Measurements from ENCODE around the gene GRB10.

Gene GRB10

DNA sequence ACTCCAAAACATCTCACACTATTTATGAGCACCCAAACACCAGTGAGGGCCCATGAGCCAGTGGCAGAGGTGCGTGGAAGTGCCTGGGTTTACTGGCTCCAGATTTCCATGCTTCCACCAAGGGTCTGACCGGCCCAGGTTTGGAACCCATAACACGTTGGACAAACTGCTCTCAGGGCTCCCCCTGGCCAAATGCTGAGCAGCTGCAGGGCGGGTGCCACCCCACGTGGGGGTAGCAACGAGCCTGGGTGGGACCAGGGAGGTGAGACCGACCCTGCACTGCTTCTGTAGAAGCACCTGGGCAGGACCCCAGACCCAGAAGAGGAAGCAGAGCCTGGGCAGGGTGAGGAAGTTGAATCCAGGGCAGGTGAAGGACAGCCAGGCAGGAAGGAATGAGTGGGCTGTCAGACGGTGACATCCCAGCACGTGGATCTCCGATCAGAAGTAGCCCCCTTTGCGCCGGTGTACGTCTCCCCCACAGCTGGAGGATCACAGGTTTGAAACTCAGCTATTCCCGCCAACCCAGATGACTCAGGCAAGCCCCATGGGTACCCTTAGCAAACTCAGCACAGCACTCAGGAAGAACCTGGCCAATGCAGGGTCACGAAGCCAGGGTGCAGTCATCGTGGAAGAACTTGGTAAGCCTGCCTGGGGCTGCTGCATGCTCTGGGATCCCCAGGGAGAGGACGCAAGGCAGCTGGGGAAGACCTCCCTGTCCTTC lies 117.1 kb downstream of the GRB10 start:
- no peak for DNase-seq

DNA sequence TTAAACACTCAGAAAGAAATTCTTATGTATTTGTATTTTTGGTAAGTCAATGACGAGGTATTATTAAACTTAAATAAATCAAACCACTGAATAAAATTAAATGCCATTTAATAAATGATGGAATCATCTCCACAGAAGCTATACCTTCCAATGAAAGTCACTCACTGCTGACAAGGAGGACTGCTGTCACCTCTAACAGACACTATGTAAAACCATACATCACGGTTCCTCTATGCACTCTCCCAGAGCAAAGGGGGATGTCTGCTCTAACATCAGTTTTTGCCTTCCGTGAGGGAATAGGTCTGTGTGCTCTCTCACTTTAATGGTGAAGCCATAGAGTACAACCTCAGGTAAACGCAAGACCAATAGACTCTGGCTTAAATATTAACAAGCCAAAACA lies 117.8 kb downstream of the GRB10 start:
- no peak for DNase-seq

DNA sequence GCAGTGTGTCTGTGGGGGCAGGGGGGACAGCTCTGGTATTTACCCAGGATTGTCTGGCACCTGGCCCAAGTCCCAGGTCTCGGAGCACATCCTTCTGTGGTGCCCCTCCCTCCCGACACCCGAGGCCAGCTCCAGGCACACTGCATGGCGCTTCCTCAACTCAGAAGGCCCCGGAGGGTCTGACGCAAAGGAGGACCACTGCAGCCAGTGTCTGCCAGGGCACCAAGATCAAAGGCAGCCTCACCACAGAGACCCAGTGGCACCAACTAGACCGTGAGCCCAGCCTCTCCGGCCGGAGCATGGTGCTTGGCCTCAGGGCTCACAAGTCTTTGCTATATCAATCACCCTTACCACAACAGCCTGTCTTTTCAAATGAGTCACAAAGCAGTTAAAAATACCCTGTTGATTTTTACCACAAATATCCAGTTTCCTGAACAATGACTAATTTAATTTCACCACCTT lies 118.2 kb downstream of the GRB10 start:
- DNase-seq, result no peak

DNA sequence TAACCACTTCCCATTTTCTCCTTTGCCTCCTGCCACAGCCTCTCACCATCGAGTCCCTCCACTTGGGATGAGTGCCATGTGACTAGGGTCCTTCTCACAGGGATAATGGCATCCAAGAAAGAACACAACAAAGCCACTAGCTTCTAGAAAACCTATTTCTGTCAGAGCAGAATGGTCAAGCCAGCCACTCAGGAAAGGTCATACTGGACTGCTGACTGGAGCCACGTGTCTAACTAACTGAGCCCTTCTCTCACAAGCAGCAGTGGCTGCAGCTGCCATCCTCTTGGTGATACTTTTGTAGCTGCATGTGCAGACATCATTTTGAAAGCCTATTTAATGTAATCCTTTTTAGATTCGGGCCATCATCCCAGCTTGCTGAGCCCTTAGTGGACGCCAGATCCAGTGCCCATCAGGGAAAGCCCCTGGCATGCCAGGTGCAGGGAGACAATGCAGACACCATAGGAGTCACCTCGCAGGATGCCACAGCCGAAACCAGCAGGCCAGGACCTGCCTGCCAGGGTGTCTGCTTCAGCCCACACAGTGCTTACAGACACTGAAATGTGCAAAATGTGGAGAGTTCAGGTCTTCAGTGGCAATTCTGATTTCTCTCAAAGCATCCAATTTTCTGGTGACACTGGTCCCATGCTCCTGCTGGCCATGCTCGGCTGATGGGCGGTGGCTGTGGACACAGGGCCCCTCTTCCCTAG lies 119.1 kb downstream of the GRB10 start:
- DNase-seq, result no peak

DNA sequence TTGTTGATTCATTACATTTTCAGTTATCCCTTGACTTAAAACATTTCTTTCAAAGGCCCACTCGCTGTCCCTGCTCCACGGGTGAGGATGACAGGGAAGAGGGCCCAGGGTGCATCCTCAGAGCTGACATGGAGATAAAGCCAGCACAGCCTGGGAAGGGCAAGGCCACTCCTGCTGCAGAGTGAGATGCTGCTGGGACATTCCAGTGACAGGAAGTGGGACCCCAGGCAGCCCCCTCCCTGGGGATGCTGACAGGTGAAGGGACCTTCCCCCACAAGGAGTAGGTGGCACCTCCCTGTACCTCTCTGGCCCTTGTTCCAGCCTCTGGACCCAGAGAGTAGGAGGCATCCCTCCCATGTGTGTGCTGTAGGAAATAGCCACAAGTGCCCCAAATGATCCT lies 119.7 kb downstream of the GRB10 start:
- no peak for DNase-seq

DNA sequence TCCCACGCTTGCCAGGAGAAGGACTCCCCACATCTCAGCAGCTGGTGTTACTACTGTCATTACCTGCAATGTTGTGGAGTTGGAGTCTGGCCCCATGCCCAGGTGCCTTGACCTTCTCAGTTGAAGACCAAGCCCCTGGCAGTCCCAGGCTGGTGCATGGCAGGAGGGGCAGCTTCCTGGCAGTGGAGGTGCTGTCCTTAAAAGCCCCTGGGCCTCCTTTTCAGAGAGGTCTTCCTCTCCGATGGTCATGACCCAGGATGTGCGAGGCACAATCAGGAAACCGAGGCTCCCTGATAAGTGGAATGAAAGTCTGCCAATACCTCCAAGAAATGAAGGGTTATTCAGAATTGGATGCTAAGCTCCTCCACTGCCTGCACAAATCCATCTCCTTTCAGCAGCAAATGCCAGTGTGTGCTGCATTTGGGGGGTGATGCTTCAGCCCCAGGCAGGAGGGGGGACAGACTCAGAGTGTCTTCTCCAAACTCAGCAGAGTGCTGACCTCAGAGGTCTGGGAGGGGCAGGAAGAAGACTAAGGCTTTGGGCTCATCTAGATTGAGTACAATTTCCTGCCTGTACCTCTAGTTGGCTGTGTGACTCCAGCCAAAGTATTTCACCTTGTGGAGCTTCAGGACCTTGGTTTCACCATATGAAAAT lies 120.5 kb downstream of the GRB10 start:
- DNase-seq, result no peak

DNA sequence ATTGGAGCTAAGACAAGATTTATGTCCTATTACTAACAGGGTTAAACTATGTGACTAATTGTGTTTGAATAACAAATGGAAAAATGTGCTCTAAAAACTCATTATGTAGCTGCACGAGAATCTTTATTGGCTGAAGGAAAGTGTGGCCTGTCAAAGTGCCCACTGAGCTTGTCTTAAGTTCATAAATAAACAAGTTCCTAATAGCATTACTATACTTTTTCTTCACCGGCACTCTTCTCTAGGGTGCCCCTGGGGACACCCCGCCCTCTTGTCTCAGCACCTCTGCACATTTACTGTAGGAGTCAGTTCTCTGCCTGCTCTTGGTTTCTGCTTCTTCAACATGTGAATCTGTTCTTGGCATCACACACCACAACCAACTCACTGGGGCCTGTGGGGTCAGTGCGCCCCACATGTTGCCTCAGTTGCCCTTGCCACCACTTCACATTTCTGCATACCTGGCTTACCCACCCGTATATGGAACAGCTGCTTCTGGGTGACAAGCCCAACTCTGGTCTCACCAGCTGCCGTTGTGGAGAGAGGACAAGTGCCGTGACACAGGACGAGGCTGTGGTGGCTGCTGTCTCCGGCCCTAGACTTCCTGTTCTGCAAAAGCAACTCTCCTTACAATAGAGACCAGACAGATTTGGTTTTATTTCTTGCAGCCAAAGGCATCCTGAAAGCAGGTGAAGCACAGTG lies 121.2 kb downstream of the GRB10 start:
- no peak for DNase-seq

DNA sequence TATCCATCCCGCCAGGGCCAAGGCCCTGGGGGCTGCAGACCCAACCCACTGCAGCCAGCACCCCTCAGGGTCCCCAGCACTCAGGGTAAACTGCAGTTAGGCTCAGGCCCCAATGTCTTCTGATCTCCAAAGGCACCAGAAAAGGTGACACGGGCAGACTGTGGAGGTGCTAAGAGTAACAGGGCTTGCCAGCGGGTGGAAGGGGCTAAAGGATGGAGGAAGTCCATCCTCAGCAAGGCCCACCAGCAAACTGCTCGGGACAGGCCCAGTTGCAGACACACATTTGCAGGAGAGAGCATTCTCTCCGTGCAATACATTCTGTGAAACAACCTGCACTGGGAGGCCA lies 121.9 kb downstream of the GRB10 start:
- no peak for DNase-seq

DNA sequence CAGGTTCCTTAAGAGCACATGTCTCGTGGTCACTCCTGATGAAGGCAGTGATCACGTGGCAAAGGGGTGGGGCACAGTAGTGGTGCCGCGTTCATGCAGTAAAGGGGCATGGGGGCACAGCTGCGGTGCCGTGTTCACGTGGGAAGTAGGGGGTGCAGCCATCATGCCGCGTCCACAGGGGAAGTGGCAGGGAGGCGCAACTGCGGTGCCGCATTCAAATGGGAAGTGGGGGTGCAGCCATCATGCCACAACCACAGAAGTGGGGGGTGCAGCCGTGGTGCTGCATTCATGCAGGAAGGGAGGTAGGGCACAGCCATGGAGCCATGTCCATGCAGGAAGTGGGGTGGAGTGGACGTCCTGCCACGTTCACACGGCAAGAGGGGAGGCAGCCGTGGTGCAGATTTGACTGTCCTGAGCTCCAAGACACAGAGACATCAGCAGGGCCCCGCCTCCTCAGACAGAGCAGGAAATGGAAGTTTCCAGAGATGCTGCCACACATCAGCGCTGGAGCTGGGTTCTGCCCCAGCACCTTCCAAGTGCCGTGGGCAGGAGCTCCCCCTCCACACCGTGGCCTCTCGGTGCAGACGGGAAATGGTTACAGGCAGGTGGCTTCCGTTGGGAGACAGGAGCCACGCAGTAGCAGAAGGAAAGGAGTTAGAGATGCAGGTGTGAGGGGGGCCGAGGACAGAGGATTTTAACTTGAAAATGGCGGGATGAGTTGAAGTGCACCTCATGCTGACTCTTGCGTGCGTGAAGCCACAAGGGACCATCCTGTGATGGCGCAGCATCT lies 122.5 kb downstream of the GRB10 start:
- DNase-seq, result no peak

DNA sequence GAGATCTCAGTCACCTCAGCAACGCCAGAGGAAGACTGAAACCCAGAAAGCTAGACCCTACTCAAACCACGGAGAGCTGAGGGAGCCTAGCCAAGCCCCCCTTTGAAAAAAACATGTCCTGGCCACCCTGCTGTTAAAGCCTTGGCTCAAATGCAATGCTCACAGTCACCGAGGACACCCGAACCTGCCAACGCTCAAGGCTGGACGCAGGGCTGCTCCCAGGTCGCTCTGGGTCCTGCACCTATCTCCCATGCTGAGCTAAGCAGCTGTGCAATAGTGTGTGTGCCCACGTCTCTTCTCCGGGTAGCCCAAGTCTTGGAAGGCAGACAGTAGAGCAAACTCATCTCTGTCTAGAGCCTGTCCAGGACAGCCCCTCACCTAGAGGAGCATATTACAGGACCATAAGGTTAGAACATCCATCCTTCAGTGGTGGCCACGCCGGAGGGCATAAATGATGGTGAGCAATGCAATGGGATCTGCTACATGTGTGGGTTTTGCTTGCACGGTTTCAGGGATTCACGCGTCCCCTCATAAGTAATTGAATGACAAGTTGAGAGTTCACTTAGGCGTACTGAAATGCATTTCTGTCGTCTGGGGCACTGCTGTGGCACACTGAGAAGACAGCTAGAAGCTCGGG lies 123.2 kb downstream of the GRB10 start:
- no peak for DNase-seq

DNA sequence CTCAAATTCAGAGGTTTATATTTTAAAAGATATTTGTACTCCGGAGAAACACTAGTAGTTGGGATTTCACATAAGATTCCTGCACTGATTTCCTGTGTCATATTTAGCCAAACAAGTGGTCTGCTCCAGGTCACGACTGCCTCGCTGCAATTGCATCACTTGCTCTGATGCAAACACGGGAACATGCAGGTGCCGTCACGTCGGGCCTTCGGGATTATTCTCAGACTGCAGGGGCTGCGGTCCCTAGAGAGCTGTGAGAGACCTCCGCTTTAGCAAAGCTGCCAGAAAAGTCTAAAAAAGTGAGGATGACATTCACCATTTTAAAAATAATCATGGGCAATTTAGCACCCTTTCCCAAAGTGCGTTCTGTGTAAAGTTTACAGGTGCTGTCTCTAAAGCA lies 124.0 kb downstream of the GRB10 start:
- DNase-seq, result no peak

DNA sequence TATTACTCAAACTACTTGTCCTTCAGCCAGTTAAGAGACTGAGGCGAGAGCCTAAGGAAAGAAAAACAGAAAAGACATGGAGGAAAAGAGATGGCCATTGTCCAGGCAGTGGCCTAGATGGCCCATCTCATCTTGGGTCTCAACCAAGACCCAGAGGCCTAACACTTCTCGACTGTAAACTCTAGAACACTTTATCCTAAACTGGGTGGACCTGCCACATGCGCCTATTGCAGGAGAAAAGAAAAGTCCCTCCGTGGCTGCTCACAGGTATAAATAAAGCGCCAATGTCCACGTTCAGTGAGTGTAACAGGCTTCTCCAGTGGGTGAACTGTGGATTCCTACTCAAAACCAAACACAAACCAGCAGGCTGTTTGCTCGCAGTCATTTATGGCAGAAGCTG lies 124.8 kb downstream of the GRB10 start:
- DNase-seq, result no peak

DNA sequence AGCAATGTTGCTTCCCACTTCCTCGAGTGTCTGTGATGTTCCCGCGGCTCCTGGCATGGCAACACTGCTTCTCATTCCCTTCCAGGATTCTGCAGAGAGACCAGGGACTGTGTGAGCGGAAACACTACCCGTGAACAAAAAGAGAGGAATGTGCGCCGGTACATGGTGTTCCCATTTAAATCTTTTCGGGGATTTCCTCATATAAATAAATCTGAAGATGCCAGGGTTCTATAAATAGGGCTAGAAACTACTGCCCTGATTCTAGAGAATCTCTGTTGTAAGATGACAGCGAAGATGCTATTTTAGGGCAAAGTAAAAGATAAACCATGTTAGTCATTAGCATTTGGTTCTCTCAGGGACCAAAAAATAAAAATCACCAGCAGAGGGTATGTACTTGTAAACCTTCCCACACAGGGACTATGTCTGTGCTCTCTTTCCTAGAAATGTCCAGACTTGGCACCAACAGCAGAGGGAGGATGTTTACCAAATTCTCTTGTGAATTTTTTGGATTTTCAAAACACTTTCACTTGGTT lies 125.3 kb downstream of the GRB10 start:
- no peak for DNase-seq

DNA sequence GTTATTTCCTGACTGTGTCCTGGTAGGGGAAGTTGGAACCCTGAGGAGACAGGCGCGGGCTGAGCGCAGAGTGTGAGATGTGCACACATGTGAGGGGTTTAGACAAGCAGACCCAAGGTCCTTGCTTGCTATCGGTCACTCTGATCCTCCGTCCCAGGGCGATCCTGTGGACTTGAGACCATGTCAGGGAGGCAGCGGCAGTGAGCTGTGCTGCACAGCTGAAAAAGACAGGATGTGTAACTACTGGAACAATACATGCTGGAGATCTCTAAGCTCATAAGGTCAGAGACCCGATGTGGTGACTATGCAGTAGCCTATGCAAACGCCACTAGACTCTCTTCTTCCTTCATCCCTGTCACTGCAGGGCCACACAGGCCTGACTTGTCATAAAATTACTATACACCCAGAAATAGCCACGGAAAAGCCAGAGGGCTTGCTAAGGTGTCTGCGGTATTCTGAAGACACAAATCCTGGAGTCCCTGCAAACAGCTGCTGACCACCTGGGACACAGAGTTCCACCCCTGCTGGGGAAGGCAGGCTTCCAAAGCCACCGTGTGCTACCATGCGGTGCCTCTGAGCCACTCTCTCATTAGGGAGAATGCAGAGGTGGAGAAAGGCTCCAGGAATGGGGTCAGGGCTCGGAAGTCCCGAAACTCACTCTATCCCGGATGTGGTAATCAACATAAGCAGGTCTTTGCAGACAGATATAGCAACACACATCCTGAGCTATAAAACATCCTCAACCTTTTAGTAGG lies 126.4 kb downstream of the GRB10 start:
- no peak for DNase-seq

DNA sequence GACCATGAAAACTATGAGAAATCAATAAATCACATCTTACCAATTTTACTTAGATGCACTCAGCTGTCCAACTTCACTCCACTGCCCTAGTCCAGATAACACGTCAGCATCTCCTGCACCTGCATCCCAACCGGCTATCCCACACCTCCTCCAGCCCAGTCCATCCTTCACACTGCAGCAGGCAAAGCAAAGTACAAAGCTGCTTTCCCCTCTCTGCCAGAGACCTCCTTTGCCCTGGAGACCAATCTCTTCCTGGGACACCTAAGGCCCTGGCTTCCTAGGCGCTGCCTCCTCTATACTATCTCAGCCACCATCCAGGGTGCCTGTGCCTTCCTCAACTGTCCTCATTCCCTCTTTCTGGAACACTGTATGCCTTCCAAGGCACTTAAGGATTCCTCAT lies 127.2 kb downstream of the GRB10 start:
- DNase-seq, result no peak

DNA sequence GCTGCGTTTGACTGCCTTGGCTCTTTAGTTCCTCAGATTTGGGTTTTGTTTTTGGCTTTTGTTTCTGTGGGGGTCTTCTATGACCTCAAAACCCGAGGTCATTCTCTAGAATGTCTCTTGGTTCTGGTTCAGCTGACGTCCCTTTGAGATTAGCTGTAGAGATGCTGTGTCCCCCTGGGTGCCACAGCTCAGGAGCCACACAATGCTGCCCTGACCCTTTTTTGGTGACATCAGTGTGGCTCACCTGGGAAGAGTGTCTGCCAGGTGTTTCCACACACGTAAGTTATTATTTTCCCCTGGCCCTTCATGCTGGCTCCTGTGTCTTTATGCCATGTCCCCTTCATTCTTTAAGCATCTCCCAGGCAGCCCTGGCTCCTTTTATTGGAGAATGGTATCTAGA lies 127.7 kb downstream of the GRB10 start:
- no peak for DNase-seq

DNA sequence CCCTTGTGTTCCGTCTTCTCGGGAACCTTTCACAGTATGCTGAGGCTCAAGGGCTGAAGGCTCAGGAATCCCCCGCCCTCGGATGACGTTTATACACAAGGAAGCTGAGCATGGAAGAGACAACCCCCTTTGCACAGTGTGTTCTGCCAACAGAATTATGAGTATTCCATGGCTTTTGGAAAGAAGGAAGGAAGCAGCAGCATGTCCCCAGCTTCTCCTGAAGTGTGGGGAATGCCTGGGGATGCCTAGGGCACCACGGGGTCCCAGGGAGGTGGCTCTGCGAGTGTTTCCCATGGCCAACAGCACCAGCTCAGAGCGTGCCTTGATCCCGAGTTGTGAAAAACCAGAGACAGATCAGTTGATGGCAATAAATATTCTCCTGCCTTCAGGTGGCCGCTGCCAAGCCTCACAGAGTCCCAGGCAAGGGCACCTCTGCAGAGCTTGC lies 128.7 kb downstream of the GRB10 start:
- DNase-seq, result no peak

DNA sequence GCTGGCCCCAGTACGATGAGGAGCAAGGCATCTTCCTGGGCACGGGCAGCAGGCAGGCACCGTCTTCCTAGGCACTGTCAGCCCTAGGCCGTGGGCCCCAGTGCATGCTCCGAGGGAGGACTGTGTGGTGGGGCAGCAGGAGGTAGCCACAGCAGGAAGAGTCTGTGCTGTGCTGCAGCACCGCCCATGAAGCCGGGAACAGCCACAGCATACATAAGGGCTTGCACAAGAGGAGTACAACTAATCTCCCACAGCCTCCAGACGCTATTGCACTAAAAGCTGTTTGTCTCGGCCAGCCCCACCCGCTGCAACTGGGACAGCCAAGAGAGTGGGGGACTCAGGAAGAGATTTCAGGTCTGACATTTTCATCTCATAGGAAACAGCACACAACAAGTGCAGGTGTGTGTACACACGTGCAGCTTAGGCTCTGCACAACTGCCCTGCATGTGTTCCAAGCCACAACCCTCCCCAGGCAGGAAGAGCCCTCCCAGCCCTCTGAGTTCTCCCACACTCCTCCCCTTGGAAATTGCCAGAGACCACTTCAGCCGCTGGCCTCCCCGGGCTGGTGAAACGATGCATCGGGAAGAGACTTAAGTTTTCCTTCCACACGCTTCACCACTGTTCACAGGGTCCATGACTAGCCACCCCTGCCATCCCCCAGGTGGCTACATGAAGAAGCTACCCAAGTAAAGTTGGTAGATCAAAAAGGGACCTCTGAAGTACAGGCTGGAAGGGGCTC lies 129.4 kb downstream of the GRB10 start:
- DNase-seq, result no peak

DNA sequence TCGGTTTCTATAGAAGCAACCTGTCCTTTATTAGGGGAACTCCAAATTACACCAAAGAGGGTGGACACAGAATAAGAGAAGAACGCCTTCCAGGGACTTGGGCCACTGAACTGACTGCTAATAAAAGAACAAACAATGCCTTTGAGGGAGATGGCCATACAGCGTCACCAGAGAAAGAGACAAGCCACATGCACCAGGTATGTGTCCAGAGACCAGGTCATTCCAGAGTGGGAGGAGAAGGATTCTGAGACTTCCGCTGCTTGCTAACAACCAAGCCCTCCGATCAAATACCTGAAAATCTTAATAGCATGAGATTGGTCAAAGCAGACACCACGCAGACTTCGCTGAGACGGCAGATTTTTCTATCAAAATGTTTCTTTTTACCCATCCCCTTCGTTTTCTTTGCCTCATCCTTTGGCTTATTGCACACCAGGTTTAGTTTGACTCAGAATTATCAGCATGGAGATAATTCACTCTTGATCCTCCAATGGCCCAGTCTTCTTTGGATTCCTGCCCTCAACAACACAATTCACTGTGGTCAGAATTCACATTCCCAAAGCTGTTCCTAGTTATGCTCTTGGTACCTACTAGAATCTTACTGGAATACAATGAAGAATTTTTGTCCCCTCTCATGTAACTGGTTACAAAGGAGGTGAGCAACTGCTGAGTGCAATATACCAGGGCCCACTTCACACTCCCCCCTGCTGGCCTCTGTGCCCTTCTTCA lies 130.1 kb downstream of the GRB10 start:
- no peak for DNase-seq
